ENCODE measurements around the gene NCCRP1. TPM values are rescaled to one million over a fixed set of nuclear protein-coding genes. Genes with fewer than 3 reads are reported as not detected.

The NCCRP1 gene
- total and polyA plus RNA-seq, 10 of the 15 experiments (the other 5 are each of a cell fraction or from before 2014, with no cell fraction given) = not detected

DNA sequence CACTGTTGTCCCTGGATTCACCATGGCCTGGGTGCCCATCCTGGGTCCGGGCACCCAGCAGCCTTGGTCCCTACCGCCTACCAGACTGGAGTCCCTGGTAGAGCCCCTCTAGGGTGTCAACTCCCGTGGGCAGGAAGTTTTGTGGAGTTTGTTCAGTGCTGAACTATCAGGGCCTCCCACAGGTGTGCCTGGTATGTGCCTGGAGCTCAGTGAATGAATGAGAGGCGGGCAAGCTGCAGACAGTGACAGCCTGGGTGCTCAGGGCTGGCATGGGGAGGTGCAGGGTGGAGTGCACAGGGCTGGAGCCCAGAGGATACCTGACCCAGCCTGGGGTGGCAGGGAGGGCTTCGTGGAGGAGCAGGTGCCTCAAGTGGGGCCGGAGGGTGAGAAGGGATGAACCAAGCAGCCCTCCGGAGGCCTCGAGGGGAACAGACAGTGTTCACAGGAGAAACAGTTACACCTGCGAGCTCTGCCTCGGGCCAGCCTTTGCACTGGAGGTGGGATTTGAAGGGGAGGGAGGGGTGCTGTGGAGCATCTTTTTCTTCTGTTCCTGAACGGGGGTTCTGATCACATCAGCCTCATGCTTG is 41.6 kb upstream of the NCCRP1 start:
- Histone ChIP-seq H3K27ac (ENCODE audit: control insufficient read depth, insufficient read depth) (no peak overlapping the region), H3K9ac (ENCODE audit: control insufficient read depth, insufficient read depth, low read length) (no peak overlapping the region), H3K4me1 (ENCODE audit: control insufficient read depth, insufficient read depth, low read length) (no peaks in the 10 kb centered on the region), H3K4me2 (ENCODE audit: control insufficient read depth, insufficient read depth) (no peak overlapping the region), H2AFZ (ENCODE audit: control insufficient read depth, low read depth, low read length) (no peak overlapping the region), H3K9me3 (replicated peaks; ENCODE audit: control insufficient read depth, insufficient read depth, low read length) (no peaks in the 10 kb centered on the region), H4K20me1 (ENCODE audit: control insufficient read depth, insufficient read depth) (no peaks in the 10 kb centered on the region), H3K79me2 (ENCODE audit: control insufficient read depth, insufficient read depth, low read length) (no peaks in the 10 kb centered on the region), H3K36me3 (ENCODE audit: control insufficient read depth in 2 of 2, insufficient read depth in 2 of 2, low read length in 1 of 2) (no peaks in the 10 kb centered on the region), H3K27me3 (replicated peaks in 1 of 2; ENCODE audit: control insufficient read depth in 2 of 2, insufficient read depth in 2 of 2, low read length in 1 of 2) (no peaks in the 10 kb centered on the region), H3K4me3 (no peak overlapping the region)
- 60% methylated on average over 11 of the region's 11 CpGs for WGBS (ENCODE audit: insufficient coverage, insufficient replicate concordance, low lambda C conversion rate, missing lambda C conversion rate)
- ChIA-PET POLR2A (no interaction called here), CTCF (no interaction called here), RAD21 (ENCODE audit: unreplicated experiment) (no interaction called here), SMC1A (ENCODE audit: uncharacterized antibody, unreplicated experiment) (no interaction called here)
- intact Hi-C loops (cut with micrococcal nuclease; ENCODE audit: unreplicated experiment) (no loop called here), in situ Hi-C loops (cut with MboI) (no loop called here)
- DNase-seq (ENCODE audit: low read depth, low spot score) = no peak
- TF ChIP-seq, protein P1, sequence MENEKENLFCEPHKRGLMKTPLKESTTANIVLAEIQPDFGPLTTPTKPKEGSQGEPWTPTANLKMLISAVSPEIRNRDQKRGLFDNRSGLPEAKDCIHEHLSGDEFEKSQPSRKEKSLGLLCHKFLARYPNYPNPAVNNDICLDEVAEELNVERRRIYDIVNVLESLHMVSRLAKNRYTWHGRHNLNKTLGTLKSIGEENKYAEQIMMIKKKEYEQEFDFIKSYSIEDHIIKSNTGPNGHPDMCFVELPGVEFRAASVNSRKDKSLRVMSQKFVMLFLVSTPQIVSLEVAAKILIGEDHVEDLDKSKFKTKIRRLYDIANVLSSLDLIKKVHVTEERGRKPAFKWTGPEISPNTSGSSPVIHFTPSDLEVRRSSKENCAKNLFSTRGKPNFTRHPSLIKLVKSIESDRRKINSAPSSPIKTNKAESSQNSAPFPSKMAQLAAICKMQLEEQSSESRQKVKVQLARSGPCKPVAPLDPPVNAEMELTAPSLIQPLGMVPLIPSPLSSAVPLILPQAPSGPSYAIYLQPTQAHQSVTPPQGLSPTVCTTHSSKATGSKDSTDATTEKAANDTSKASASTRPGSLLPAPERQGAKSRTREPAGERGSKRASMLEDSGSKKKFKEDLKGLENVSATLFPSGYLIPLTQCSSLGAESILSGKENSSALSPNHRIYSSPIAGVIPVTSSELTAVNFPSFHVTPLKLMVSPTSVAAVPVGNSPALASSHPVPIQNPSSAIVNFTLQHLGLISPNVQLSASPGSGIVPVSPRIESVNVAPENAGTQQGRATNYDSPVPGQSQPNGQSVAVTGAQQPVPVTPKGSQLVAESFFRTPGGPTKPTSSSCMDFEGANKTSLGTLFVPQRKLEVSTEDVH (IDR thresholded peaks at IDR 0.05; ENCODE audit: low read depth, partially characterized antibody) = no peak
- BruUV-seq (replicated peaks) = no TSS peak
- no peak for ATAC-seq
- no peak for FAIRE-seq

DNA sequence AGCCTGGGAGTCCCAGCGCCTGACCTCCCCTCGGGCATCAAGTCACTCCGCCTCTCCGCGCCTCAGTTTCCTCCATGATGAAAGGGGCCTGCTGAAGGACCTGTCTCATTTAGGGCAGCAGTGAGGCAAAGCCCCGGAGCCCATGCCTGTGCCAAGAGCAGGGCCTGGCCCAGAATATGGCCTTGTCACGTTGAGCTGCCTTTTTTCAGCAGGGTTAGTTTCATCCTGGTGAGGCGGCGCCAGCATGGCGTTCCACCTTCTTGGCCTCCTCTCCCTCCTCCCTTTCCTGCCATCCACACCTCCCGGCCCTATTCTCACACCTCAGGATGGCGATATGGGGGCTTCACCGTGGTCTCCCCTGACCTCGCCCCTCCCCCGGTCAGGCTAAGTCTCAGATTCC is 41.0 kb upstream of the NCCRP1 start:
- Histone ChIP-seq H3K27ac (ENCODE audit: control insufficient read depth, insufficient read depth) (no peak overlapping the region), H4K20me1 (ENCODE audit: control insufficient read depth, insufficient read depth) (no peaks in the 10 kb centered on the region), H3K4me3 (no peak overlapping the region), H2AFZ (ENCODE audit: control insufficient read depth, low read depth, low read length) (no peak overlapping the region), H3K9me3 (replicated peaks; ENCODE audit: control insufficient read depth, insufficient read depth, low read length) (no peaks in the 10 kb centered on the region), H3K36me3 (ENCODE audit: control insufficient read depth in 2 of 2, insufficient read depth in 2 of 2, low read length in 1 of 2) (no peaks in the 10 kb centered on the region), H3K4me2 (ENCODE audit: control insufficient read depth, insufficient read depth) (no peak overlapping the region), H3K79me2 (ENCODE audit: control insufficient read depth, insufficient read depth, low read length) (no peaks in the 10 kb centered on the region), H3K27me3 (replicated peaks in 1 of 2; ENCODE audit: control insufficient read depth in 2 of 2, insufficient read depth in 2 of 2, low read length in 1 of 2) (no peaks in the 10 kb centered on the region), H3K9ac (ENCODE audit: control insufficient read depth, insufficient read depth, low read length) (no peak overlapping the region), H3K4me1 (ENCODE audit: control insufficient read depth, insufficient read depth, low read length) (no peaks in the 10 kb centered on the region)
- ChIA-PET POLR2A (no interaction called here), SMC1A (ENCODE audit: uncharacterized antibody, unreplicated experiment) (no interaction called here), RAD21 (ENCODE audit: unreplicated experiment) (no interaction called here), CTCF (no interaction called here)
- no peak for ATAC-seq
- in situ Hi-C loops (cut with MboI) (no loop called here), intact Hi-C loops (cut with micrococcal nuclease; ENCODE audit: unreplicated experiment) (no loop called here)
- BruUV-seq (replicated peaks) = no TSS peak
- 91% methylated on average over 15 of the region's 15 CpGs for WGBS (ENCODE audit: insufficient coverage, insufficient replicate concordance, low lambda C conversion rate, missing lambda C conversion rate)
- no peak for FAIRE-seq
- no peak for DNase-seq (ENCODE audit: low read depth, low spot score)
- TF ChIP-seq LARP7 (IDR thresholded peaks at IDR 0.05) (no peak), ZNF207 (IDR thresholded peaks at IDR 0.05; ENCODE audit: borderline replicate concordance) (no peak), SMAD1 (IDR thresholded peaks at IDR 0.05; ENCODE audit: low read depth, partially characterized antibody) (no peak), FOXM1 (IDR thresholded peaks at IDR 0.05; ENCODE audit: low read depth, low read length) (no peak), EGR1 (IDR thresholded peaks at IDR 0.05; ENCODE audit: borderline replicate concordance in 1 of 2, low read depth in 2 of 2, low read length in 2 of 2) (no peak), SPI1 (IDR thresholded peaks at IDR 0.05; ENCODE audit: borderline replicate concordance, insufficient read depth, low read depth, low read length) (no peak), TCF3 (IDR thresholded peaks at IDR 0.05; ENCODE audit: borderline replicate concordance, insufficient read depth, low read depth, low read length) (no peak), ZNF274 (IDR thresholded peaks at IDR 0.05; ENCODE audit: insufficient read depth, insufficient read length) (no peak), ETV6 (conservative IDR thresholded peaks at IDR 0.05 in 1 of 2, IDR thresholded peaks at IDR 0.05 in 1 of 2; ENCODE audit: borderline replicate concordance in 1 of 2, low read depth in 1 of 2) (no peak), NR2F1 (conservative IDR thresholded peaks at IDR 0.05) (no peak), RFX5 (IDR thresholded peaks at IDR 0.05; ENCODE audit: low read depth, low read length) (no peak), PAX8 (IDR thresholded peaks at IDR 0.05) (no peak)
- TF ChIP-seq, protein P2, sequence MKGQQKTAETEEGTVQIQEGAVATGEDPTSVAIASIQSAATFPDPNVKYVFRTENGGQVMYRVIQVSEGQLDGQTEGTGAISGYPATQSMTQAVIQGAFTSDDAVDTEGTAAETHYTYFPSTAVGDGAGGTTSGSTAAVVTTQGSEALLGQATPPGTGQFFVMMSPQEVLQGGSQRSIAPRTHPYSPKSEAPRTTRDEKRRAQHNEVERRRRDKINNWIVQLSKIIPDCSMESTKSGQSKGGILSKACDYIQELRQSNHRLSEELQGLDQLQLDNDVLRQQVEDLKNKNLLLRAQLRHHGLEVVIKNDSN (IDR thresholded peaks at IDR 0.05; ENCODE audit: borderline replicate concordance, extremely low read length, insufficient read depth, low read depth, low read length) = no peak

Measured in GM12878 (cell line).